Glomerular endothelial cell (primary cell): Measurements from ENCODE around the gene DNAH9. TPM values are rescaled to one million over a fixed set of nuclear protein-coding genes. Genes with fewer than 3 reads are reported as not detected.

Source experiments
- DNase-seq: peaks from one replicate; pipeline ENCODE4 v3.0.0-alpha.2; 2011; ENCODE audit warnings: low read depth, low spot score; ENCODE audit errors: extremely low read depth
- total RNA-seq: library from RNA; depleted of rRNA; stranded (reverse); fragments of >200 nt; gene quantifications from 2 replicates; pipeline ENCODE4 v1.2.3, GENCODE V29; 2015

The DNAH9 gene
- total RNA-seq, 1 donor from 2014 or later = not detected

- DNase-seq = no peak
These were observed 52.8 kb downstream of the DNAH9 start for GRCh38 chr17:11651089-11651488.

GRCh38 chr17:11668618-11669017, 70.3 kb downstream of the DNAH9 start:
- DNase-seq = no peak

GRCh38 chr17:11671126-11671525, 72.9 kb downstream of the DNAH9 start:
- no peak for DNase-seq

- DNase-seq = no peak
These were observed 84.4 kb downstream of the DNAH9 start for GRCh38 chr17:11682646-11683045.

DNA sequence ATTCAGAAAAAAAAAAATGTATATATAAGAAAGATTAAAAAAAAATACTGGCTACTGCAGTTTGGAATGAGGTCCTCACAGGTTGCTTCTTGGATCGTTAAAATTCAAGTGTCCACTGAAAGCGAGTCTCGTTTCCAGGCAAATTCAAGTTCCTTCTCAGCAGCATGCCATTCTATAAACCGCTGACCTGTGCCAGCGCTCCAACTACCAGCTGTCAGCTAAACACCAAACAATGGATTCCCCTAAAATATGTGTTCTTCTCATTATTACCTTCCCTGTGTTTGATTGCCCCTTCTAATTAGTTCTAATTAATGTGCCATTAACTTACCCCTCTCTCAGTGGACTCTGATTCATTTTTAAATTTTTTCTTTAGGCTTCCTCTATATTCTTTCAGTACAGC, 92.4 kb downstream of the DNAH9 start:
- DNase-seq = no peak

DNA sequence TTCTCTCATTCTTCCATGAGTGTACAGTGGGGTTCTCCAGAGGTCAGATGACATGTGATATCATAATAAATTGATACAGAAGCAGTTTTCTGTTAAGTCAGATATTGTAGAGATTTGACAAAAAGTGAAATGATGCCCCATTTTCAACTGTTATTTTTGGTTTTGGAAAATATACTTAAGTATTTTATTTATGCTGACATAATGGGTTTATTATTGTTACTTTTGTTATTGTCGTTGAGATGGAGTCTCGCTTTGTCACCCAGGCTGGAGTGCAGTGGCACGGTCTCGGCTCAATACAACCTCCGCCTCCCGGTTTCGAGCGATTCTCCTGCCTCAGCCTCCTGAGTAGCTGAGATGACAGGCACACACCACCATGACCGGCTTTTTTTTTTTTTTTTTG, 94.4 kb downstream of the DNAH9 start:
- no peak for DNase-seq

DNA sequence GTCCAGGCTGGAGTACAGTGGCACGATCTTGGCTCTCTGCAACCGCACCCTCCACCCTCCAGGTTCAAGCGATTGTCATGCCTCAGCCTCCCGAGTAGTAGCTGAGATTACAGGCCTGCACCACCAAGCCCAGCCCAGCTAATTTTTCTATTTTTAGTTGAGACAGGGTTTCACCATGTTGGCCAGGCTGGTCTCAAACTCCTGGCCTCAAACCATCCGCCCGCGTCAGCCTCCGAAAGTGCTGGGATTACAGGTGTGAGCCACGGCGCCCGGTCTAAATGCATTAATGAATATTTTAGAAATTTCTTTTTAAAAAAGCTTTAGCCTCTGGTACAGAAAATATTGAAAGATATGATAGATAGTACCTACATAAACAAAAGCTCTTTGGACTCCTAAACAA, 95.0 kb downstream of the DNAH9 start:
- no peak for DNase-seq

DNA sequence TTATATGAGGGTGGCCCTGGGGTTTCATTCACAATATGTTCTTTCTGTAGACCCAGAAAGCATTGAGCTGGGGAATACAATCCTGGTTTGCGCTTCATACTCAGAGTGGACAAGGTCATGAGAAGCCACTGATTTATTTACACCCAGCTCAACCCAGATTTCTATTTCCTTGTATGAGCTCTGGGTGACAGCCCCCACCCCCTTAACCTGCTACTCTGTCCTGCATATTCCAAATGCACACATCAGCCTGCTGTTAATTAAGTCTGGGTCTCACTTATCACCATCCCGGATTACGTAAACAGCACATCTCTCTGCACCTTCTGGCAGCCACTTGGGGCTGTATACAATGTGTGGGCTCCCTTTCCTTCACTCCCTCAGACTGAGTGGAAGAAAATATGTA, 102.4 kb downstream of the DNAH9 start:
- no peak for DNase-seq

DNA sequence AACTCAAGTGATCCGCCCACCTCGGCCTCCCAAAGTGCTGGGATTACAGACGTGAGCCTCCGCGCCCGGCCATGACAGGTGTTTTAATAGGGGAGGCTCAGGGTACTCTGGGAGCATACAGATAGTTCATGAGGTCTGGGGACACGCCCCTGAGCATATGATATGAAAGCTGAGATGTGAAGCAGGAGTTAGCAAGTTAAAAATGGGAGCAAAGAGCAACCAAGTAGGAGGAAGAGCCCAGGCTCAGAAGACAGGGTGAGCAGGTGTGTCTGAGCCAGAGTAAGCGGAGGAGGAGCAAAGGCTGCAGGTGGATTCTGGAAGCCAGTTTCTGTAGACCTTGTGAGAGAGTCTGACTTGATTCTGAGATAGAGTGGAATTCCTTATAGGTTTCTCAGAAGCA, 103.6 kb downstream of the DNAH9 start:
- no peak for DNase-seq

- no peak for DNase-seq
These were observed 105.8 kb downstream of the DNAH9 start for GRCh38 chr17:11704041-11704440.

DNA sequence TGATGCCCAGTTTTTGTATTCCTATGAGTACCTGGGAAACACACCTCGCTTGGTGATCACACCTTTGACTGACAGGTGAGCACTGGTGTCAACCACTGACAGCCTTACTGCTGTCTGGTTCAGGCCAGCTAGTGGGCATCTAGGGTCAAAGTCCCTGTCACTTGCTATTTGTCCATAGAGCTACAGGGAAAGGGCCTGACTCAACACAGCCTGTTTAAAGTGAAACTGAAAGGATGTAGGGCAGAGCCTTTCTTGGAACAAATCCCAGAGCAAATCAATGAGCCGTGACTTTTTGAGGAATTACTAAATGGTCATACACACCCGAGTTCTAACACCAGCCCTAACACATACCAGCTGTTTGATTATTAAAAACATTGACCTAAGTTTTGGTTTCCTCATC, 106.8 kb downstream of the DNAH9 start:
- DNase-seq = no peak

GRCh38 chr17:11707586-11707985, 109.3 kb downstream of the DNAH9 start:
- no peak for DNase-seq

GRCh38 chr17:11712456-11712855, 114.2 kb downstream of the DNAH9 start:
- no peak for DNase-seq

GRCh38 chr17:11719203-11719602, 120.9 kb downstream of the DNAH9 start:
- DNase-seq = no peak

DNA sequence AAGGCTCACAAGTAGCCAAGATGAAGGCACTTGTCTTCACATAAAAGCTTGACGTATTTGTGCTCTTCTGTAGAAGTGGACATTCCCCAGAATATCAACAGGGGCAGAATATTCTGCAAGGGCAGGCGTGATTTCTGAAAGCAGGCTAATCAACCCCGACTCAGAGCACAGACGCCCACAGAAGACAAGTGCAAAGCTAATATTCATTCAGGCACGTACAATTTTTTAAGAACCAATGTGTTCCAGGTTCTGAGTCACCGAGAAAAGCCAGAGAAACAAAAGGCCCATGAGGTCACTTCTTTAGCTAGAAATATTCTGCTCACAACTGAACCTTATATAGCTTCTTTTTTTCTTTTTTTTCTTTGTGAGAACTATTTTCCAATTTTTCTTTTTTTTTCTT, 121.6 kb downstream of the DNAH9 start:
- DNase-seq = no peak

GRCh38 chr17:11720816-11721215, 122.5 kb downstream of the DNAH9 start:
- no peak for DNase-seq

DNA sequence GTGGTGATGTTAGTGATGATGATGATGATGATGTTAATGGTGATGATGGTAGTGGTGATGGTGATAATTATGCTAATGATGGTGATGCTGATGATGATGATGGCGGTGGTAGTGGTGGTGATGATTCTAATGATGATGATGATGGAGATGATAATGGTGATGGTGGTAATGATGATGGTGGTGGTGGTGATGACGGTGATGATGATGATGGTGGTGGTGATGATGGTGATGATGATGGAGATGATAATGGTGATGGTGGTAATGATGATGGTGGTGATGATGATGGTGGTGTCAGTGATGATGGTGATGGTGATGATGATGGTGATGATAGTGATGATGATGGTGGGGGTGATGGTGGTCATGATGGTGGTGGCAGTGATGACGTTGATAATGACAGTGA, 132.5 kb downstream of the DNAH9 start:
- no peak for DNase-seq

DNA sequence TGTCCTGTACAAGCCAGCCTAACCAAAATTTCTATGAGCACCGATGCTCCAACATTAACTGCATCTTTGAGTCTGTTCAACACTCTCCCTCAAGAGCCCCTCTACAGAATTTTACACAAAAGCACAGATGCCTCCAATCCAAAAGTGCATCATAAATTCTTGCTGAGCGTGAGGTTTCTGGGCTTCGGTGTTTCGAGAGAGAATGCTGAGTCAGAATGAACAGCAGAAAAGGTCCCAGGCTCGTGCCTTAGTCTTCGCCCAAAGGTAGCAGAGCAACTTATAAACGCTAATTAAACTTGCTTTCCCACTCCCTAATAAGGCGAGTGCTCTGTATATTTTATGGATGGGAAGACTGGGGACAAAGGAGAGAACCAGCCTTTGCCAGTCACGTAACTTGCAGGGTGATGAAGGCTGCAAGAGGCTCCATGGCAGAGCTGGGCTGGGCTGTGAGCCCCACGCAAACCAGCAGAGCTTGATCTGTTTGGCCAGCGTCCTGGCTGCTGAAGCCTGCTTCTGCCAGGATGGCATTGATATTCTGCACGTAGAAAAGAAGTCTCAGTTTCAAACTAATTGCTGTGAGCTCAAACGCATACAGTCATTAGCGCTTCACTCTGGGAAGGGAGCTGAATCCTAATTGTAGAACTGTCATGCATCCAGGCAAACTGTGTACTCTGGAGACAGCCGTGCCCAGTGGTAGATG, 138.5 kb downstream of the DNAH9 start:
- DNase-seq = no peak

- DNase-seq = no peak
These were observed 139.0 kb downstream of the DNAH9 start for GRCh38 chr17:11737313-11737679.

GRCh38 chr17:11738151-11738550, 139.9 kb downstream of the DNAH9 start:
- DNase-seq = no peak

DNA sequence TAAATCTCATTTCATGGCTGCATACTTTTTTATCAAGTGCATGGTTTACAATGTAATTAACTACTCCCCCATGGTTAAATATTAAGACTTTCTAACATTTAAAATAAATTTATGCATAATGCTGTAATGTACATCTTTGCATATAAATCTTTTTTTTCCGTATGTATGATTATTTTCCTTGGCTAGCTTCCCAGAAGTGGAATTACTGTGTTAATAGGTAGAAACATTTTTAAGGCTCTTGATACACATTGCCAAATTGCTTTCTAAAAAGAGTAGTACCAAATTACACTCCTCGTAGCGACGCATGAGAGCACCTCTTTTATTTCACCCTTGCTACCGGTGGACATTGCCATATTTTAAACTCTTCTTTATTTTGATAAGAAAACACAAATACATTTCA, 141.1 kb downstream of the DNAH9 start:
- no peak for DNase-seq

DNA sequence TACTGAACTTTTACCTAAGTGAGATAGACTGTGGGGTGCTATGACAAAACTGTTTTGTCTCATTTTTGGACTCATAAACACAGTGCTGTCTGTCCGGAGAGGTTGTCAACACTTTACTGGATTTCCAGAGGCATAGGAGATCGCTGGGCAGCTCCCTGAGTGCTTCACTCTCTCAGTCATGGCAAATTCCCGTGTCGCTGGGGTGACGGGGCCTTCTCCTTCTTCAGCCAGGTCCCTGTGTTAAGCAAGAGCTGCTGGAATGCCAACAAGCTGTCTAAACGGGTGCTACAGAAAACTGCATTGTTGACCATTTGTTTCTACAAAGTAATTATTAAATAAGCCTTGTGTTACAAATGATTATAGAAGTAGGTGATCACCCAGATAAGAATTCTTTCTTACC, 141.6 kb downstream of the DNAH9 start:
- no peak for DNase-seq

- no peak for DNase-seq
These were observed 144.6 kb downstream of the DNAH9 start for GRCh38 chr17:11742886-11743285.
